ENCODE data around the gene BRDT. TPM values are rescaled to one million over a fixed set of nuclear protein-coding genes. Genes with fewer than 3 reads are reported as not detected.

BRDT gene
- total RNA-seq, 1 donor from 2014 or later = not detected

DNA sequence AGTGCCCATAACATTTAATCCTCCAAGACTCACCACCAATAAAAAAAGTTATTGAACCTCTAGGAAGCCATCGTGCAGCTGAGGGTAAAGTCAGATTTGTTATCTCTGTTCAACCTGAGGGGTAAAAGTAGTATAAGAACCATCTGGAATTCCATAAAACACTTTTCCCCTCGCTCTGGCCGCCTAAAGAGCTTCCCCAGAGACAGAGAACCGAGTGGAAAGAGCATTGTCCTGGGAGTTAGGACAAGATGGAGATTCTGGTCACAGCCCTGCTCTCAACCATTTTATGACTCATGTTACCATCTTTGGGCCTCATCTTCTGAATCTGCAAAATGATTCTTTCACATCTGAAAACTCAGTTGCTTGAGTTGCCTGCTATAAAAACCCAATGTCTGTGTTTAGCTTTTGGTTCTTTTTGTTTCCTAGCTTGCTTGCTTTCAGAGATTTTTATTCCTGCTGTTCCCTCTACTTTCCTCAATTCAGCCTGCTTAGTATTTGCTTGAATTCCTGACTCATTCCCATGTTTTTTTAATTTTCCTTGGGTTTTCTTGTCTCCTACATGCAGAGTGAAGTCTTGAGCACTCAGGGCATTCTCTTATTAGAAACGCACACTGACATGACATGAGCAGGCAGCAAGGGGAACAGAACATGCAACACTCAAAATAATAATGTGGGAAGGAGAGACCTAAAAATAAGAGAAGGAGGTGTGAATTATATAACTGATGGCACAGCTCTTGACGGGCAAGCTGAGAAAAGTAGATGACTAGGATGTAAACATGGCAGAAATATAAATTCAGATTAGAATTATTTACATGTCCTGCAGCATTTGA, 82.3 kb downstream of the BRDT start:
- TF ChIP-seq, protein P1, sequence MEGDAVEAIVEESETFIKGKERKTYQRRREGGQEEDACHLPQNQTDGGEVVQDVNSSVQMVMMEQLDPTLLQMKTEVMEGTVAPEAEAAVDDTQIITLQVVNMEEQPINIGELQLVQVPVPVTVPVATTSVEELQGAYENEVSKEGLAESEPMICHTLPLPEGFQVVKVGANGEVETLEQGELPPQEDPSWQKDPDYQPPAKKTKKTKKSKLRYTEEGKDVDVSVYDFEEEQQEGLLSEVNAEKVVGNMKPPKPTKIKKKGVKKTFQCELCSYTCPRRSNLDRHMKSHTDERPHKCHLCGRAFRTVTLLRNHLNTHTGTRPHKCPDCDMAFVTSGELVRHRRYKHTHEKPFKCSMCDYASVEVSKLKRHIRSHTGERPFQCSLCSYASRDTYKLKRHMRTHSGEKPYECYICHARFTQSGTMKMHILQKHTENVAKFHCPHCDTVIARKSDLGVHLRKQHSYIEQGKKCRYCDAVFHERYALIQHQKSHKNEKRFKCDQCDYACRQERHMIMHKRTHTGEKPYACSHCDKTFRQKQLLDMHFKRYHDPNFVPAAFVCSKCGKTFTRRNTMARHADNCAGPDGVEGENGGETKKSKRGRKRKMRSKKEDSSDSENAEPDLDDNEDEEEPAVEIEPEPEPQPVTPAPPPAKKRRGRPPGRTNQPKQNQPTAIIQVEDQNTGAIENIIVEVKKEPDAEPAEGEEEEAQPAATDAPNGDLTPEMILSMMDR (IDR thresholded peaks at IDR 0.05; ENCODE audit: insufficient read depth, low read length, severe bottlenecking) = no peak
- no peak for FAIRE-seq
- H3K27me3 ChIP-seq (ENCODE audit: control insufficient read depth, insufficient read depth, low read length) = no peaks in the 10 kb centered on the region
- DNase-seq (ENCODE audit: low read depth) = no peak
- H3K36me3 ChIP-seq (ENCODE audit: control insufficient read depth, insufficient read depth, low read length) = no peaks in the 10 kb centered on the region
- no peak overlapping the region for H3K4me3 ChIP-seq (ENCODE audit: low read depth, low read length)

DNA sequence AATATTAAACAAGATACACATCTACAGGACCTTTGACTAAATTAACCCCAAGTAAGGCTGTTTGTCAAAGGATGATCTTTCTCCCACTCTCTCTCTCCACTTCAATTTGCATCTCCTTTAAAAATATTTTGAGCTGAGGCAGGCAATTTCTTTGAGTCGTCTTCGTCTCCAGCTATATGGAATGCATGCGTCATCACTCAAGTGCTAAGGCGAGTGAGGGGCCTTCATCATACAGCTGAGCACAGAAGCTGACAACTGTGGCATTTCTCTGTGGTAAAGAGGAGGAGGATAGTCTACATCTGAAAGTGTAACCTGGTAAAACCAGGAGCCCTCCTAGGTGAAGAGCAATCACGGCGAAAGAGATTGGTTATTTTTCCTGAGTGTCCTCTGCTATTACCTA, 88.2 kb downstream of the BRDT start:
- Histone ChIP-seq H3K27me3 (ENCODE audit: control insufficient read depth, insufficient read depth, low read length) (no peaks in the 10 kb centered on the region), H3K36me3 (ENCODE audit: control insufficient read depth, insufficient read depth, low read length) (no peaks in the 10 kb centered on the region), H3K4me3 (ENCODE audit: low read depth, low read length) (no peak overlapping the region)
- FAIRE-seq (no peak), DNase-seq (ENCODE audit: low read depth) (no peak)
- TF ChIP-seq, protein P1 (IDR thresholded peaks at IDR 0.05; ENCODE audit: insufficient read depth, low read length, severe bottlenecking) = no peak

DNA sequence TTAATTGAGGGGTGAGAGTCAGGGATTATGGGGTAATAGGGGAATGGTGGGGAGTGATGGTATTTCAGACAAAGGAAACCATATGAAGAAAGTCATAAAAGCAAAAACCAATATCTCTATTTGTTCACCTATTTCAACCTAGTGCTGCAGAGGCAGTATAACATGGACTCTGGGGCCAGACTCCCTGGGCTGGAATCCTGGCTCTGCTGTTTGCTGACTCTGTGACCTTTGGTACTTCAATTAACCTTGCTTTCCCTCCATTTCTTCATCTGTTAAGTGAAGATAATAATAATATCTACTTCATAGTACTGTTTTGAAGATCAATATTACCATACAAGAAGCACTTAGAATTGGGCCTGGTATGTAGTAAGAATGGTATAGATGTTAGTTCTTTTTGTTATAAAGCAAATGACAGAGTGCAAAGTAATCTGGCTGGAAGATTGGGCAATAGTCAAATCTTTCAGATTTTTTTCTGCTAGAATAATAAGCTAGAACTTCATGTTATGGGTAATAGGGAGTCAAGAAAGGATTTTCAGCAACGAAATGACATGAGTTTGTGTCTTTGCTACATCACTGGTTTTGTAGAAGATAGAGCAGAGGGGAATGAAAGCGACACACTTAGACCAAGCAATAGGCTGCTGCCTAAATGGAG, 89.6 kb downstream of the BRDT start:
- Histone ChIP-seq H3K36me3 (ENCODE audit: control insufficient read depth, insufficient read depth, low read length) (no peaks in the 10 kb centered on the region), H3K4me3 (ENCODE audit: low read depth, low read length) (no peak overlapping the region), H3K27me3 (ENCODE audit: control insufficient read depth, insufficient read depth, low read length) (no peaks in the 10 kb centered on the region)
- FAIRE-seq (no peak), DNase-seq (ENCODE audit: low read depth) (no peak)
- TF ChIP-seq, protein P1 (IDR thresholded peaks at IDR 0.05; ENCODE audit: insufficient read depth, low read length, severe bottlenecking) = no peak

DNA sequence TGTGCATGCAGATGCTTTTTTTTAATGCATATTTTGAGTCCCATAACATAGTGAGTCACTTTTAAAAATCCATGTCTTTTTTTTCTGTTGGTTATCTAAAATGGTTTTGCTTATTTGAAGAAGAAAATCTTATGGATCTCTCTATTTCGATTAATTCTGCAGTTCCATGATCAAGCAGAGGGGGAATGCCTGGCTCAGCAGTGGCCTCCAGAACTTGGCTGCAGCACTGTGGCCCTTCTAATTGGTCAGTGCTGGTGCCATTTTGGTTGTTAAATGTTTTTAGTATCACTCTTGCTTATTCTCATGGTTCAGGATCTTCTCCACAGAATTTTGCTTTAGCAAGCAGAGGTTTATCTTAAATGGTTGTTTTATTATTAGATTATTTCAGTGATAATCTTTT, 91.8 kb downstream of the BRDT start:
- DNase-seq (ENCODE audit: low read depth) (no peak), FAIRE-seq (no peak)
- TF ChIP-seq, protein P1 (IDR thresholded peaks at IDR 0.05; ENCODE audit: insufficient read depth, low read length, severe bottlenecking) = no peak
- Histone ChIP-seq H3K36me3 (ENCODE audit: control insufficient read depth, insufficient read depth, low read length) (no peaks in the 10 kb centered on the region), H3K4me3 (ENCODE audit: low read depth, low read length) (no peak overlapping the region), H3K27me3 (ENCODE audit: control insufficient read depth, insufficient read depth, low read length) (no peaks in the 10 kb centered on the region)

DNA sequence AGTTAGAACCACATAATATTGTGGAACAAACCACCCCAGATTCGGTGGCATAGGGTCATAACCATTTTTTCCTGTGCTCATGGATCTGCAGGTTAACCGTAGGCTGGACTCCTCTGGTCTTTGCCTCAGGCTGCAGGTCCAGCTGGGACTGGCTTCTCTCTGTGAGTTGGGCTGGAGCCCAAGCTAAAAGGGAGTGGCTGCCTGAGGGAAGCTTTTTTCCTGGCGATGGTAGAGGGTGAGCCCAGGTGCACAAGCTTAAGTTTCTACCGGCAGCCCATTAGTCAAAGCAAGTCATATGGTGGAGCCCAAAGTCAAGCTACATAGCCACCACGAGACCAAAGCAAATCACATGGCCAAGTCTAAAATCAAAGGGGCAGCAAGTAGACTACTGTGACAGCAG, 94.4 kb downstream of the BRDT start:
- TF ChIP-seq, protein P1 (IDR thresholded peaks at IDR 0.05; ENCODE audit: insufficient read depth, low read length, severe bottlenecking) = no peak

More for the DNA sequence above, 94.4 kb downstream of the BRDT start:
- no peaks in the 10 kb centered on the region for H3K27me3 ChIP-seq (ENCODE audit: control insufficient read depth, insufficient read depth, low read length)
- no peak overlapping the region for H3K4me3 ChIP-seq (ENCODE audit: low read depth, low read length)
- H3K36me3 ChIP-seq (ENCODE audit: control insufficient read depth, insufficient read depth, low read length) = no peaks in the 10 kb centered on the region
- DNase-seq (ENCODE audit: low read depth) = peak; percentile 30
- no peak for FAIRE-seq

All from bronchial epithelial cell (primary cell).